ENCODE results near the gene MAK.
"Not testable (repeated sequence)": the region's sequence is repeated elsewhere in the genome, so short reads cannot be mapped to it uniquely, and the experiment has no call there.

The MAK gene

GRCh38 chr6:10837995-10838793 is at the start of gene MAK:
TSS of gene MAK (minus strand) at chr6:10838539. CDS start at chr6:10830648, 7,891 bp downstream.
- DNase-seq, result peak; percentile 77

DNA sequence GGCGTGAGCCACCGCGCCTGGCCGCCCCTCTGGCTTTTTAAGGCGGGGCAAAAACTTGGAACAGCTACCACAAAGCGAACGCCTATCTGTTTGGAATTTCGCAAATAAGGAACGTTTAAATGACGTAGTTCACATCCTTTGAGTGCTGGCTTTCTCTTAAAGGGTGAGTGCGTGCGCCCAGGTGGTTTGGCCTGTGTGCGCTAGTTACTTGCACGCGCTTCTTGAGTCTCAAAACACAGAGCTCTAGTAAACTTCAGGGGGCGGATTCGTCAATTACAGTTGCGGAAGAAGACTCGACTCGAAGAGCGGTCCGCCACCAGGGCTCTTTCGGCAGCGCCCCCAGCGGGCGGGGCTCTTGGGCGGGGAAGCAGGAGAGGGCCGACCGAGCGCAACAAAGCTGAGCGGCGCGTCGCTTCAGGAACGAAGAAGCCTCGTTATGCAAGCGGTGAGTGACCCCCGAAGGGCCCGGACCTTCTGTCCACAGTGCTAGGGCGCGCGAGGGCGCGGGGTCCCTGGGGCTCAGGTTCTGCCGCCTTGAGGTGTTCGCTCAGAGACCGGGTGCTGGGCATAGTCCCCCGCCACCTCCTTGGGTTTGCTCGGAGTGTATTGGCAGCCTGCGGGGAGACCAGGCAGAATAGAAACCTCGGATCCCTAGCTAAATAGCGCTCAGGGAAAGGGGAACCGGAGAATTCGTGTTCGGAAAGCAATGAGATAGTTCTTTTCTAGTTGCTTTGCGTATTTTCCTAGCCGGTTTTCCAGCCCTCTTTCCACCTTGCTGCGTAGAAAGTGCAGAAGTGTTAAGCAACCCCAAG is 48.6 kb upstream of the MAK start, which contains the start of gene SYCP2L:
Gene SYCP2L (plus strand): TSS at position 362 of the 812 bp plus-strand sequence. CDS start 75 bp downstream, at position 437.
- DNase-seq, result no peak

GRCh38 chr6:10886365-10886690 is 48.0 kb upstream of the MAK start:
- not testable (repeated sequence) for DNase-seq

- no peak for DNase-seq
Observed at GRCh38 chr6:10884245-10884972, 46.1 kb upstream of the MAK start.

DNA sequence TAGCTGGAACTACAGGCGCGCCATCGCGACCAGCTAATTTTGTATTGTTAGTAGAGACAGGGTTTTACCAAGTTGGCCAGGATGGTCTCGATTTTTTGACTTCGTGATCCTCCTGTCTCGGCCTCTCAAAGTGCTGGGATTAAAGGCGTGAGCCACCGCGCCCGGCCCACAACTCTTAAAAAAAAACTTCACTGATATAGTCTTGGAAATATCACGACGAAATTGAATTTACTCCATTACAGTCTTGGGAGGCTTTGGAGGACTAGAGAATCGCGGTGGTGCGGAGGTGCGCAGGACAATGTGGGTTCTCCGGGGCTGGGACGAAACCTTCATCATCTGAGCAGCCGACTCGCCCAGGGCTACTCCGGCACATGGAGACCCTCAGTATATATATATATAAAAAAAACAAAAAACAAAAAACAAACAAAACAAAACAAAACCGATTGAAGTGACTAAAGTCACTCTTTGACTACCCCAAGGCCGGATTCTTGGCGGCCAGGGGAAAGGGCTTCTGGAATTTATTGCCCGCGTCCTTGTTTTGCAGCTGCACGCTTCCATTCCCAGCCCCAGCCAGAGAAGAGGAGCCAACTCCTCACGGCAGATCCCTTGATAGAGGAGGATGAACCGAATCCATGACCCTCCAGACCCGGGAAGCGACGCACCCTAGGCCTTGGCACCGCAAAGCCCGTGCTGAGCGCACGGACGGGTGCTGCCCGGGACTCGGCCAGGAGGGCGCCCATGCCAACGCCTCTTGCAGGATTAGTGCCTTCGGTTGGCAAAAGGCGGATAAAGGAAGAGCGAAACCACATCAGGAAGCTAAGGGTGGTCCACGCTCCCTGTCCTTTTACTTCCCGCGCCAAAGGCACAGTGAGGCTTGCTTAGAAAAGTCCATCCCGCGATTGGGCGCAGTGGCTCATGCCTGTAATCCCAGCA is 45.2 kb upstream of the MAK start:
- no peak for DNase-seq

DNA sequence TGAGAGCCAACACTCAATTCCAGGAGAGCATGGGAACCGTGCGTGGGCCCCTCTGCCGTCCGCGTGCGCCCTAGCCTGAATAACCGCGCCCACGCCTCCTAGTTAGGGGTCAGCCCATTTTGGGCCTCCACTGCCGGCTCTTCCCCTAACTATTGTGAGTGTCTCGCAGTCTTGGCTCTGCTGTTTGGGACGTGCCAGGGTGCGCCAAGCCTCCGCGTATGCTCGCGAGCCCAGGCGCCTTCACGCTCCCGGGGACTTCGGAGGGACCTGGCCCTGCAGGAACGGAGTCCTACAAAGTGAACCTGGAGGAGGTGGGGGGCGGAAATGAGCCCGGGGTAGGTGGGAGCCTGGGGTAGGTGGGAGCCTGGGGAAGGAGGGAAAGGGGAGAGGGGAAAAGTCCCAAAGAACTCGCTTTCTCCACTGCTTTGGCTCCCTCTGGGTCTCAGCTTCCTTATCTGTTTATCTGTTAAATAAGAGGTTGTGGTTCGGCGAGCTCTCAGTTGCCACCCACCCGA is 44.4 kb upstream of the MAK start:
- DNase-seq, result no peak

DNA sequence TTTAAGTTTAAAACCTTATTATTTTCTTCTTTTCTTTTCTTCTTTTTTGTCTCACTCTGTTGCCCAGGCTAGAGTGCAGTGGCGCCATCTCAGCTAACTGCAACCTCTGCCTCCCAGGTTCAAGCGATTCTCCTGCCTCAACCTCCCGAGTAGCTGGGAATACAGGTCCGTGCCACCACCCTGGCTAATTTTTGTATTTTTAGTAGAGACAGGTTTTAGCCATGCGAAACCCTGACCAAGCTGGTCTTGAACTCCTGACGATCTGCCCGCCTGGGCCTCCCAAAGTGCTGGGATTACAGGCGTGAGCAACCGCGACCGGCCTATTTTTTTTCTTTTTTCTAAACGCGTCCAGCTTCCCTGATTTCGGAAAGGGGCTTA is 43.9 kb upstream of the MAK start:
- not testable (repeated sequence) for DNase-seq

- no peak for DNase-seq
Observed at GRCh38 chr6:10880366-10880765, 42.0 kb upstream of the MAK start.

DNA sequence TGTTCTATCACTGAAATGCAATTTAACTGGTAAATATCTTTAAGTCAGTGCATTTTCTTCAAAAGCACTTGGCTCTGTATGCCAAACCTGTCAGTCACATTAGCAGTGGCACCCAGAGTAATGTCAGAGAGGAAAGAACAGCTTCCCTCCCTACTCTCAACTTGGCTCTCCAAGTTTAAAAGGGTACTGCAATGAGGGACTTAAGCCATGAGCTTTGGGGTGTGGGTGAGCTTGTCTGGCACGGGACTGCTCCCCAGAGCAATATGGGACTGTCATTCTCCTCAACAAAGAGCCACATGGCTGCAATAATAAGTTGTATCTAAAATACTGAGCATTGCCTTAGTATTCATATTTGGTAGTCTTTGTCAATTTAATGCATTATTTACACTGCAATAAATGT is 39.5 kb upstream of the MAK start:
- no peak for DNase-seq

DNA sequence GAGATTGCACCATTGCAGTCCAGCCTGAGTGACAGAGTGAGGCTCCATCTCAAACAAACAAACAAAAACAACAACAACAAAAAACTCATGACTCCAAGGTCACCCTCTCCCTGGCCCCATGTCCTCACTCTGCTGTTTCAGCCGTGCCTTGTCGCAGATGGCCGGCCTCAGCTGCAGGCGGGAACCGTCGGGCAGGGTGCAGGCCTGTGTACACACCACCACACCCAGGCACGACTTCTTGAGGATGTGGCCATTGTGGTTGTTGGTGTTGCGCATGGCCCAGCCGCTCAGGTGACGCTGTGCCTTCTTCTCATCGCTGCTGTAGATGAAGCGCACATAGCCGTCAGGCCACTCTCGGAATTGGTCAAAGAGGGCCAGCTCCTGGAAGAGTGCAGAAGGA is 38.7 kb upstream of the MAK start:
- no peak for DNase-seq

DNA sequence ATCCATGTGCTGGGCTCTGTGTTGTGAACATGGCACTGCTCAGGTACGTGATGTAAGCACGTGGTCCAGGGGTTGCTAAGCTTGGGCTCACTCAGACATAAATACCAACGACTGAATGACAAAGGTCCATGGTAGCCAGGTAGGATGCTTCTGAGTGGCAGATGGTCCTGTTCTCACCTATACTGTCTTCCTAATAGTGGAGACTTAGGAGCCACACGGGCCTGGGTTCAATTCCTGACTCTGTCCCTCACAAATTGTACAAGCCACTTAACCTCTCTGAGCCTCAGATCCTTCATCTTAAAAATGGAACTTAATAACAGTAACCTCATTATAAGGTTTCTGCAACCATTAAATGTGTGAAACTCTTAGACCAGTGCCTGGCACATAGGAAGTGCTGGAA is 36.7 kb upstream of the MAK start:
- DNase-seq, result no peak

GRCh38 chr6:10874207-10874606 is 35.9 kb upstream of the MAK start:
- DNase-seq, result no peak

GRCh38 chr6:10873374-10873773 is 35.0 kb upstream of the MAK start:
- DNase-seq, result no peak

GRCh38 chr6:10867952-10868351 is 29.6 kb upstream of the MAK start:
- DNase-seq, result no peak

DNA sequence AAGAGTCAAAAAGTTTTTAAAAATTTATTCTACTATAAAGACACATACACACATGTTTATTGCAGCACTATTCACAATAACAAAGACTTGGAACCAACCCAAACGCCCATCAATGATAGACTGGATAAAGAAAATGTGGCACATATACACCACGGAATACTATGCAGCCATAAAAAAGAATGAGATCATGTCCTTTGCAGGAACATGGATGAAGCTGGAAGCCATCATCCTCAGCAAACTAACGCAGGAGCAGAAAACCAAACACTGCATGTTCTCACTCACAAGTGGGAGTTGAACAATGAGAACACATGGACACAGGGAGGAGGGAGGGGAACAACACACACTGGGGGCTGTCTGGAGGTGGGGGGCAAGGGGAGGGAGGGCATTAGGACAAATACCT is 28.4 kb upstream of the MAK start:
- DNase-seq, result not testable (repeated sequence)

GRCh38 chr6:10863031-10863430 is 24.7 kb upstream of the MAK start:
- not testable (repeated sequence) for DNase-seq

- DNase-seq, result no peak
Observed at GRCh38 chr6:10862361-10862760, 24.0 kb upstream of the MAK start.

DNA sequence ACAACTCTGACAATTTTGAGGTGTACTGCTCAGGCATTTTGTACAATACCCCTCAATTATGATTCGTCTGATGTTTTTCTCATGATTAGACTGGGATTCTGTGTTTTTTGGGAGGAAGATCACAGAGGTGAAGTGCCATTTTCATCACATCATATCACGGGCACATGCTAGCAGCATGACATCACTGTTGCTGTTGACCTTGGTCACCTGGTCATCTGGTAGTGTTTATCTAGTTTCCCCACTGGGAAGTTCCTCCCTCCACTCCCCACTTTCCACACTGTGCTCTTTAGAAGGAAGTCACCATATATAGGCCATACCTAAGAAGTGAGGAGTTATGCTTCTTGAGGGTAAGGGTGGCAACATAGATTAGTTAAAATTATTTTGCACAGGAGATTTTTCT is 22.7 kb upstream of the MAK start:
- no peak for DNase-seq

DNA sequence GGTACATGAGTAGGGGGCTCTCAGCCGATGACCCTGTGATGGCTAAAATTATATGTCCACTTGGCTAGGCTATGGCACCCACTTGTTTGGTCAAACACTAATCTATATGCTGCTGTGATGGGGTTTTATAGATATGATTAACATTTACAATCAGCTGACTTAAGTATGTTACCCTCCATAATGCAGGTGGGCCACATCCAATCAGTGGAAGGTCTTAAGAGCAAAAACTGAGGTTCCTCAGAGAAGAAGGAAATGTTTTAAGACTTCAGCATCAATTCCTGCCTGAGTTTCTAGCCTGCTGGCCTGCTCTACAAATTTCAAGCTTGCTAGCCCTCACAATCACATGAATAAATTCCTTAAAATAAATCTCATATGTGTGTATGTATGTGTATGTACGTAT is 18.9 kb upstream of the MAK start:
- no peak for DNase-seq

DNA sequence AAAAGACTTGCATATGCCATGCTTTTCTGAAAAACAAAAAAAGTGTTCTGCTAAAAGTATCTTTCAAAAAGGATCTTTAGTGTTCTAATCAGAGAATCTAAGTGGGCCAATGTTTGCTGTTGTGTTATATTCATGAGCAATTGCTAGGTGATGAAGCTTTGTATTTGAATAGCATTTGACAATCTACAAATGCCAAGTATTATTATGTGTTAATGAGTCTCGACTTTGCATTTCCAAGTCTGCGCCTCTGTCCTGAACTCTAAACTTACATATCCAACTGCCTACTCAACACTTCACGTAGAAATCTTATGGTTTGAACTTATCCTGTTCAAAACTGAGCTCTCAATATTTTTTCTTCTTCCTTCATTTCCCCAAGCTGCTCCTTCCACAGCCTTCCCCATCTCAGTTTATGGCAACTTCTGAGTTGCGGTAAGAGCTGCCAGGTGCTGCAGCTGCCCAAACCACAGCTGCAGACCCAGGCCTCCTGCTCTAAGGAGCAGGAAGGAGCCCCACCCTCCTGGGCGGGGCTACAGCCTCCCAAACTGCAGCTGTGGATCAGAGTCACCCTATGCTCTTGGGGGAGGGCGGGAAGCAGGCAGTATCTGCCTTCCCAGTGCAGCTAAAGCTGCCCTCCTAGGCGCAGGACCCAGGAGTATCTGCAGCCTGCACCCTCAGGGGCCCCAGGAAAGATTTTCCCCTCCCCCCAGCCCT is 16.7 kb upstream of the MAK start:
- no peak for DNase-seq

DNA sequence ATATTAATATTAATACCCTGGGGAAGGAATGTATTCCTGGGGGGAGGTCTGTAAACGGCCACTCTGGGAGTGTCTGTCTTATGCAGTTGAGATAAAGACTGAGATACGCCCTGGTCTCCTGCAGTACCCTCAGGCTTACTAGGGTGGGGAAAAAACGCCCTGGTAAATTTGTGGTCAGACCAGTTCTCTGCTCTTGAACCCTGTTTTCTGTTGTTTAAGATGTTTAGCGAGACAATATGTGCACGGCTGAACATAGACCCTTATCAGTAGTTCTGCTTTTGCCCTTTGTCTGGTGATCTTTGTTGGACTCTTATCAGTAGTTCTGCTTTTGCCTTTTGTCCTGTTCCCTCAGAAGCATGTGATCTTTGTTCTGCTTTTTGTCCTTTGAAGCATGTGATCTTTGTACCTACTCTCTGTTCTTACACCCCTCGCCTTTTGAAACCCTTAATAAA is 15.5 kb upstream of the MAK start:
- not testable (repeated sequence) for DNase-seq
